H1 (cell line): Measurements from ENCODE around the gene ADNP. TPM values are rescaled to one million over a fixed set of nuclear protein-coding genes. Genes with fewer than 3 reads are reported as not detected.

Experiments
- BRCA1 ChIP-seq: IDR thresholded peaks from 2 replicates; pipeline ENCODE4 v1.6.1; 2012; ENCODE audit warnings: low read depth, low read length, improper control_type of control experiment
- MAFK ChIP-seq: IDR thresholded peaks from 2 replicates; pipeline ENCODE4 v1.6.1; 2012; ENCODE audit warnings: low read depth, mild to moderate bottlenecking, improper control_type of control experiment, low read length
- MAX ChIP-seq: IDR thresholded peaks from 2 replicates; pipeline ENCODE4 v1.6.1; 2012; ENCODE audit warnings: inconsistent platforms
- RBBP5 ChIP-seq: IDR thresholded peaks from 2 replicates; pipeline ENCODE4 v1.7.1; 2012; ENCODE audit warnings: low read depth, mild to moderate bottlenecking, inconsistent platforms, low read length, moderate library complexity, borderline replicate concordance
- RXRA ChIP-seq: IDR thresholded peaks from 2 replicates; pipeline ENCODE4 v1.6.1; 2011; ENCODE audit warnings: low read depth, mild to moderate bottlenecking, low read length, moderate library complexity; ENCODE audit not compliant: insufficient read depth
- TBP ChIP-seq: IDR thresholded peaks from 2 replicates; pipeline ENCODE4 v1.6.1; 2011; ENCODE audit warnings: low read depth, low read length, improper control_type of control experiment
- TEAD4 ChIP-seq: IDR thresholded peaks from 2 replicates; pipeline ENCODE4 v1.6.1; 2012; ENCODE audit warnings: low read depth, low read length, inconsistent platforms, mixed read lengths
- polyA plus RNA-seq, 7 experiments: library from polyadenylated mRNA; depleted of rRNA in 3 of 7; stranded (reverse) in 5 of 7; unstranded in 2 of 7; fragments of >200 nt in 5 of 7; fragments of 200-250 nt in 2 of 7; gene quantifications; 1 replicate in 5 of 7; 2 replicates in 1 of 7; 4 replicates in 1 of 7; pipeline versions ENCODE4 v1.2.1 to v1.2.3, GENCODE V29; 2011 to 2013; ENCODE audit warnings: missing spikeins in 2 of 7, mixed read lengths in 2 of 7
- total RNA-seq: library from RNA; stranded (reverse); fragmentation: NEBNext Ultra II Directional; extraction: Animal tissue kit (Norgen Biotek cat#: 25700); gene quantifications from 2 replicates; pipeline ENCODE4 v1.2.1, GENCODE V29; 2021
- TF ChIP-seq, protein P1 (sequence below): IDR thresholded peaks from 2 replicates; pipeline ENCODE4 v1.6.1; 2012; ENCODE audit warnings: low read length, inconsistent platforms

Gene ADNP
- total and polyA plus RNA-seq, 2 of the 8 experiments (the other 6 are each of a cell fraction or from before 2014, with no cell fraction given): 31.6 to 123 TPM

DNA sequence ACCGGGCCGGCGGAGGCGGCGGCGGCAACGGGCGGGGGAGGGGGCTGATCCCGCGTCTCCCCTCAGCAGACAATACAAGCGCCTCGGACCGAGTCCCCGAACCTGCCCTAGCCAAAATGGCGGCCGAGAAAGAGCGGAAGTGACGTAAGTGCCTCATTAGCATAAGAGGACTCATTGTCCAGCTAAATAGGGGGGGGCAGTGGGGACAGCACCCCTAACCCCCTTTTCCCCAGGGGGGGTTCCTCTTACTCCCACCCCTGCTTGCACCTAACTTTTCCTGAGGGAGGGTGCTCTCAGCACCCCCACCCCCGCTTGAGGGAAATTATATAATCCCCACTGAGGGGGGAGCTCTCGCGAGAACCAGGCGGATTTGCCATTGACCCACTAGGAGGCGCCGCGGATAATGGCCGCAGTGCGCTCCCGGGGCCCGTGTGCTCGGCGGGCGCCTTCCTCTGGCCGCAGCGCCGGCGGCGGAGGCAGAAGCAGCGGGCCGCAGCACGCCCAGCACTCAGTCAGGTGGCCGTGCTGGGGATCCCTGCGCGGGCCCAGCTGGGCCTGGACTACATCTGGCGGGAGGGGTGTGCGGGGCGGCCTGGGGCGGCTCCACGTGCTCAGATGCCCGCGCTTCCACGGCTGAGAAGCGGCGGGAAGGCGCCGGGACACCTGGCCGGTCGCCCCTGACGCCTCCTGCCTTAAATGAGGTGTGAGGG, at the start of gene ADNP (continued):
- TF ChIP-seq BRCA1 (peak; percentile 91), MAX (peak; percentile 99), TEAD4 (peak; percentile 28; the same call in 1 of the 2 replicates), MAFK (no peak), TBP (peak; percentile 89), RBBP5 (peak; percentile 53; the same call in 1 of the 2 replicates), RXRA (no peak)
- TF ChIP-seq, protein P1, sequence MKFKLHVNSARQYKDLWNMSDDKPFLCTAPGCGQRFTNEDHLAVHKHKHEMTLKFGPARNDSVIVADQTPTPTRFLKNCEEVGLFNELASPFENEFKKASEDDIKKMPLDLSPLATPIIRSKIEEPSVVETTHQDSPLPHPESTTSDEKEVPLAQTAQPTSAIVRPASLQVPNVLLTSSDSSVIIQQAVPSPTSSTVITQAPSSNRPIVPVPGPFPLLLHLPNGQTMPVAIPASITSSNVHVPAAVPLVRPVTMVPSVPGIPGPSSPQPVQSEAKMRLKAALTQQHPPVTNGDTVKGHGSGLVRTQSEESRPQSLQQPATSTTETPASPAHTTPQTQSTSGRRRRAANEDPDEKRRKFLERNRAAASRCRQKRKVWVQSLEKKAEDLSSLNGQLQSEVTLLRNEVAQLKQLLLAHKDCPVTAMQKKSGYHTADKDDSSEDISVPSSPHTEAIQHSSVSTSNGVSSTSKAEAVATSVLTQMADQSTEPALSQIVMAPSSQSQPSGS: peak; percentile 96
